Measurements from ENCODE around the gene GOLGA6C.
"Not testable (repeated sequence)": the region's sequence is repeated elsewhere in the genome, so short reads cannot be mapped to it uniquely, and the experiment has no call there.

GOLGA6C gene

GRCh38 chr15:75219507-75219929 lies 38.6 kb upstream of the GOLGA6C start:
- ATAC-seq: not testable (repeated sequence)

DNA sequence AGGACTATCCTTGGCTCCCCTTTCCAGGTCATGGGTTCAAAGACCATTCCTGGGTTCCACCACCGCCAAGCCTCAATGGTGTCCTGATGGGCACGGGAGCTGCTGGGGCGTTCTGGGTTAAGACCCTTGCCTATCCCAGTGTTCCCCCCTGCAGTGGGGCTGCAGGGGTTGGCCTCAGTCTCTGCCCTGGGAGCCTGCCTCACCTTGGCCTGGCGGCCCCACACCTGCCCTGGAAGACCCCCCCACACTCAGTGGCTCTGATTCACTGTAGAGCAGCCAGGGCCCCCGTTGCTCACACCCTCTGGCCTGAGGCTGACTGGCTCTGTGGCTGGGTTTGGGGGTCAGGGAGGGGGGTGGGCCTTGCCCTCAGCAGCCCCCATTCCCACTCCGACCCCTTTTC lies 34.4 kb upstream of the GOLGA6C start:
- ATAC-seq: no peak
- no peak for TF ChIP-seq ESRRG (CRISPR knock-in tag; IDR thresholded peaks at IDR 0.05)
- no peak for TF ChIP-seq CSRNP3 (CRISPR knock-in tag; IDR thresholded peaks at IDR 0.05)
- no peak for TF ChIP-seq TOX (CRISPR knock-in tag; IDR thresholded peaks at IDR 0.05; ENCODE audit: borderline replicate concordance)
- TF ChIP-seq ZFP3 (CRISPR knock-in tag; IDR thresholded peaks at IDR 0.05): no peak
- TF ChIP-seq CSDC2 (CRISPR knock-in tag; IDR thresholded peaks at IDR 0.05): no peak
- no peak for TF ChIP-seq ZC3H10 (CRISPR knock-in tag; IDR thresholded peaks at IDR 0.05)
- TF ChIP-seq ZNF8 (CRISPR knock-in tag; IDR thresholded peaks at IDR 0.05): no peak
- TF ChIP-seq OSR1 (CRISPR knock-in tag; IDR thresholded peaks at IDR 0.05): no peak
- no peak for TF ChIP-seq PATZ1 (CRISPR knock-in tag; IDR thresholded peaks at IDR 0.05; ENCODE audit: borderline replicate concordance)
- TF ChIP-seq RARB (CRISPR knock-in tag; IDR thresholded peaks at IDR 0.05): no peak
- TF ChIP-seq SNAI2 (CRISPR knock-in tag; IDR thresholded peaks at IDR 0.05): no peak
- no peak for TF ChIP-seq ZFP30 (CRISPR knock-in tag; IDR thresholded peaks at IDR 0.05)
- TF ChIP-seq TCF4 (CRISPR knock-in tag; IDR thresholded peaks at IDR 0.05; ENCODE audit: borderline replicate concordance): no peak
- TF ChIP-seq, protein P1, sequence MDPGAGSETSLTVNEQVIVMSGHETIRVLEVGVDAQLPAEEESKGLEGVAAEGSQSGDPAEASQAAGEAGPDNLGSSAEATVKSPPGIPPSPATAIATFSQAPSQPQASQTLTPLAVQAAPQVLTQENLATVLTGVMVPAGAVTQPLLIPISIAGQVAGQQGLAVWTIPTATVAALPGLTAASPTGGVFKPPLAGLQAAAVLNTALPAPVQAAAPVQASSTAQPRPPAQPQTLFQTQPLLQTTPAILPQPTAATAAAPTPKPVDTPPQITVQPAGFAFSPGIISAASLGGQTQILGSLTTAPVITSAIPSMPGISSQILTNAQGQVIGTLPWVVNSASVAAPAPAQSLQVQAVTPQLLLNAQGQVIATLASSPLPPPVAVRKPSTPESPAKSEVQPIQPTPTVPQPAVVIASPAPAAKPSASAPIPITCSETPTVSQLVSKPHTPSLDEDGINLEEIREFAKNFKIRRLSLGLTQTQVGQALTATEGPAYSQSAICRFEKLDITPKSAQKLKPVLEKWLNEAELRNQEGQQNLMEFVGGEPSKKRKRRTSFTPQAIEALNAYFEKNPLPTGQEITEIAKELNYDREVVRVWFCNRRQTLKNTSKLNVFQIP (CRISPR knock-in tag; IDR thresholded peaks at IDR 0.05; ENCODE audit: borderline replicate concordance, low read depth): no peak
- TF ChIP-seq, protein P2, sequence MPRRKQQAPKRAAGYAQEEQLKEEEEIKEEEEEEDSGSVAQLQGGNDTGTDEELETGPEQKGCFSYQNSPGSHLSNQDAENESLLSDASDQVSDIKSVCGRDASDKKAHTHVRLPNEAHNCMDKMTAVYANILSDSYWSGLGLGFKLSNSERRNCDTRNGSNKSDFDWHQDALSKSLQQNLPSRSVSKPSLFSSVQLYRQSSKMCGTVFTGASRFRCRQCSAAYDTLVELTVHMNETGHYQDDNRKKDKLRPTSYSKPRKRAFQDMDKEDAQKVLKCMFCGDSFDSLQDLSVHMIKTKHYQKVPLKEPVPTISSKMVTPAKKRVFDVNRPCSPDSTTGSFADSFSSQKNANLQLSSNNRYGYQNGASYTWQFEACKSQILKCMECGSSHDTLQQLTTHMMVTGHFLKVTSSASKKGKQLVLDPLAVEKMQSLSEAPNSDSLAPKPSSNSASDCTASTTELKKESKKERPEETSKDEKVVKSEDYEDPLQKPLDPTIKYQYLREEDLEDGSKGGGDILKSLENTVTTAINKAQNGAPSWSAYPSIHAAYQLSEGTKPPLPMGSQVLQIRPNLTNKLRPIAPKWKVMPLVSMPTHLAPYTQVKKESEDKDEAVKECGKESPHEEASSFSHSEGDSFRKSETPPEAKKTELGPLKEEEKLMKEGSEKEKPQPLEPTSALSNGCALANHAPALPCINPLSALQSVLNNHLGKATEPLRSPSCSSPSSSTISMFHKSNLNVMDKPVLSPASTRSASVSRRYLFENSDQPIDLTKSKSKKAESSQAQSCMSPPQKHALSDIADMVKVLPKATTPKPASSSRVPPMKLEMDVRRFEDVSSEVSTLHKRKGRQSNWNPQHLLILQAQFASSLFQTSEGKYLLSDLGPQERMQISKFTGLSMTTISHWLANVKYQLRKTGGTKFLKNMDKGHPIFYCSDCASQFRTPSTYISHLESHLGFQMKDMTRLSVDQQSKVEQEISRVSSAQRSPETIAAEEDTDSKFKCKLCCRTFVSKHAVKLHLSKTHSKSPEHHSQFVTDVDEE (CRISPR knock-in tag; IDR thresholded peaks at IDR 0.05): no peak
- TF ChIP-seq CREB5 (CRISPR knock-in tag; IDR thresholded peaks at IDR 0.05; ENCODE audit: low read depth): no peak
- no peak for TF ChIP-seq GLIS3 (CRISPR knock-in tag; IDR thresholded peaks at IDR 0.05)
- no peak for TF ChIP-seq PPARA (CRISPR knock-in tag; IDR thresholded peaks at IDR 0.05; ENCODE audit: borderline replicate concordance)

GRCh38 chr15:75224281-75224680 lies 33.9 kb upstream of the GOLGA6C start:
- ATAC-seq: no peak
- TF ChIP-seq PATZ1 (CRISPR knock-in tag; IDR thresholded peaks at IDR 0.05; ENCODE audit: borderline replicate concordance) (no peak), CSRNP3 (CRISPR knock-in tag; IDR thresholded peaks at IDR 0.05) (no peak), ZNF8 (CRISPR knock-in tag; IDR thresholded peaks at IDR 0.05) (no peak), CSDC2 (CRISPR knock-in tag; IDR thresholded peaks at IDR 0.05) (no peak), ZFP30 (CRISPR knock-in tag; IDR thresholded peaks at IDR 0.05) (no peak), ZC3H10 (CRISPR knock-in tag; IDR thresholded peaks at IDR 0.05) (no peak), RARB (CRISPR knock-in tag; IDR thresholded peaks at IDR 0.05) (no peak), SNAI2 (CRISPR knock-in tag; IDR thresholded peaks at IDR 0.05) (no peak), ESRRG (CRISPR knock-in tag; IDR thresholded peaks at IDR 0.05) (no peak), PPARA (CRISPR knock-in tag; IDR thresholded peaks at IDR 0.05; ENCODE audit: borderline replicate concordance) (no peak), CREB5 (CRISPR knock-in tag; IDR thresholded peaks at IDR 0.05; ENCODE audit: low read depth) (no peak), ZNF70 (CRISPR knock-in tag; IDR thresholded peaks at IDR 0.05) (no peak), TOX (CRISPR knock-in tag; IDR thresholded peaks at IDR 0.05; ENCODE audit: borderline replicate concordance) (no peak)
- TF ChIP-seq, protein P2 (CRISPR knock-in tag; IDR thresholded peaks at IDR 0.05): no peak
